Measurements from ENCODE around the gene PAWR.
"Not testable (repeated sequence)": the region's sequence is repeated elsewhere in the genome, so short reads cannot be mapped to it uniquely, and the experiment has no call there.

DNA sequence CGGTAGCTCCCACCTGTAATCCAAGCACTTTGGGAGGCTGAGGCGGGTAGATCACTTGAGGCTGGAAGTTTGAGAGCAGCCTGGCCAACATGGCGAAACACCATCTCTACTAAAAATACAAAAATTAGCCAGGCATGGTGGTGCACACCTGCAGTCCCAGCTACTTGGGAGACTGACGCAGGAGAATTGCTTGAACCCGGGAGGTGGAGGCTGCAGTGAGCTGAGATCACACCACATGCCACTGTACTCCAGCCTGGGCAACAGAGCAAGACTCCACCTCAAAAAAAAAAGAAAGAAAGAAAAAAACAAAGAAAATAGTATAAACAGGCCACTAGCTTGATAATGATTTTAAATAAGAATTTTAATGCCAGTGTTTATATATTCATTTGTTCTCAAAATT is 6.4 kb downstream of the PAWR start:
- TF ChIP-seq POLR2AphosphoS5 (IDR thresholded peaks at IDR 0.05; ENCODE audit: borderline replicate concordance, low read depth, low read length); EZH2 (IDR thresholded peaks at IDR 0.05): not testable (repeated sequence)
